GM13976 (cell line): Measurements from ENCODE around the gene SLC25A45.

ENCODE experiments used
- DNase-seq: peaks from one replicate; pipeline ENCODE4 v3.0.0; 2012; ENCODE audit warnings: low spot score
- in situ Hi-C: fragments of 300-500 bp; cut with MboI; formaldehyde crosslinking; loops from one replicate; pipeline ENCODE4 v1.12.0; 2022; ENCODE audit warnings: low sequenced_read_pairs, mixed read lengths, inconsistent platforms; ENCODE audit not compliant: unreplicated experiment
- TF ChIP-seq, protein P1 (sequence below): IDR thresholded peaks from 2 replicates; pipeline ENCODE4 v1.5.1; 2012; ENCODE audit warnings: borderline replicate concordance, mild to moderate bottlenecking; ENCODE audit not compliant: insufficient read depth; ENCODE audit errors: extremely low read depth, missing control alignments, control extremely low read depth

SLC25A45 gene

DNA sequence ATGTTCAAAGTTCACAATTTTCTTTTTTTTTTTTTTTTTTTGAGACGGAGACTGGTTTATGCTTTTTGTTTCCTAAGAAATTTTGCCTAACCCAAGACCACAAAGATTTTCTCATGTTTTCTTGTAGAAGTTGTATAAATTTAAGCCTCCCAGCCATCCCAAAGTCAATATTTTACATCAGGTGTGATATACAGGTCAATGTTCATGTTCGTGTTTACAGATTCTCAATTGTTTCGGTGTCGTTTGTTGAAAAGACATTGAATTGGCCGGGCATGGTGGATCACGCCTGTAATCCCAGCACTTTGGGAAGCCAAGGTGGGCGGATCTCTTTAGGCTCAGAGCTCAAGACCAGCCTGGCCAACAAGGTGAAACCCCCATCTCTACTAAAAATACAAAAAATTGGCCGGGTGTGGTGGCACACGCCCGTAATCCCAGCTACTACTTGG, 19.4 kb upstream of the SLC25A45 start:
- in situ Hi-C loops = no loop called here
- no peak for DNase-seq

DNA sequence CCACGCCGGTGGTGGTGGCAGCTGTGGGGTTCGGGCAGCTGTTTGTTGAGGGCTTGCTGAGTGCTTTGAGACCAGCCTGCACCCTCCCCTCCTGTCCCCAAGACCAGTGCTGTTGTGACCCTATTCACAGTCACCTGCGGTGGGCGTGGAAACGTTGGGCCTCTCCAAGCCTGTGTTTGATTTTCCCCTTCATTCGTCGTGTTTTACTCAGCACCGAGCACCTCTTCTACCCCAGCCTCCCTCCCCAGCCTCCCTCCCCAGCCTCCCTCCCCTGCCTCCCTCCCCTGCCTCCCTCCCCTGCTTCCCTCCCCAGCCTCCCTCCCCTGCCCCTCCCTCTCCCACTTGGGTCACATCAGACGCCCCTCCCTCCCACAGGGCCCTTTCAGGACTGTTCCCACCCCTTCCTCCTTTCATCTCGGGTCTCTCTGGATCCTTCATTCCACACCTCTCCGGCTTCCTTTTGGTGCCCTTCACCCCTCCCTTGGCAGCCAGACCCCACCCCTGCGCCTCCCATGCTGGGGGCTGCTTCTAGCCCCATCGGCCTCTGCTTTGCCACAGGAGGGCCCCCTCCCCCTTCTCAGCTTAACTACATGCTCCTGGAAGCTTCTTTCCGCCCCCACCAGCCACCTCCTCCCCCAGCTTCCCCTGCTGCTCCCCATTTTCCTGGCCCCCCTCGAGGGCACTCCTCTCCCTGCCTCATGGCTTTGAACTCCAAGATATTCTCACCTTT, 18.8 kb upstream of the SLC25A45 start:
- no peak for DNase-seq
- in situ Hi-C loops = no loop called here
- TF ChIP-seq, protein P1, sequence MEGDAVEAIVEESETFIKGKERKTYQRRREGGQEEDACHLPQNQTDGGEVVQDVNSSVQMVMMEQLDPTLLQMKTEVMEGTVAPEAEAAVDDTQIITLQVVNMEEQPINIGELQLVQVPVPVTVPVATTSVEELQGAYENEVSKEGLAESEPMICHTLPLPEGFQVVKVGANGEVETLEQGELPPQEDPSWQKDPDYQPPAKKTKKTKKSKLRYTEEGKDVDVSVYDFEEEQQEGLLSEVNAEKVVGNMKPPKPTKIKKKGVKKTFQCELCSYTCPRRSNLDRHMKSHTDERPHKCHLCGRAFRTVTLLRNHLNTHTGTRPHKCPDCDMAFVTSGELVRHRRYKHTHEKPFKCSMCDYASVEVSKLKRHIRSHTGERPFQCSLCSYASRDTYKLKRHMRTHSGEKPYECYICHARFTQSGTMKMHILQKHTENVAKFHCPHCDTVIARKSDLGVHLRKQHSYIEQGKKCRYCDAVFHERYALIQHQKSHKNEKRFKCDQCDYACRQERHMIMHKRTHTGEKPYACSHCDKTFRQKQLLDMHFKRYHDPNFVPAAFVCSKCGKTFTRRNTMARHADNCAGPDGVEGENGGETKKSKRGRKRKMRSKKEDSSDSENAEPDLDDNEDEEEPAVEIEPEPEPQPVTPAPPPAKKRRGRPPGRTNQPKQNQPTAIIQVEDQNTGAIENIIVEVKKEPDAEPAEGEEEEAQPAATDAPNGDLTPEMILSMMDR = no peak

More for the DNA sequence above, 19.4 kb upstream of the SLC25A45 start:
- TF ChIP-seq, protein P1 = no peak

DNA sequence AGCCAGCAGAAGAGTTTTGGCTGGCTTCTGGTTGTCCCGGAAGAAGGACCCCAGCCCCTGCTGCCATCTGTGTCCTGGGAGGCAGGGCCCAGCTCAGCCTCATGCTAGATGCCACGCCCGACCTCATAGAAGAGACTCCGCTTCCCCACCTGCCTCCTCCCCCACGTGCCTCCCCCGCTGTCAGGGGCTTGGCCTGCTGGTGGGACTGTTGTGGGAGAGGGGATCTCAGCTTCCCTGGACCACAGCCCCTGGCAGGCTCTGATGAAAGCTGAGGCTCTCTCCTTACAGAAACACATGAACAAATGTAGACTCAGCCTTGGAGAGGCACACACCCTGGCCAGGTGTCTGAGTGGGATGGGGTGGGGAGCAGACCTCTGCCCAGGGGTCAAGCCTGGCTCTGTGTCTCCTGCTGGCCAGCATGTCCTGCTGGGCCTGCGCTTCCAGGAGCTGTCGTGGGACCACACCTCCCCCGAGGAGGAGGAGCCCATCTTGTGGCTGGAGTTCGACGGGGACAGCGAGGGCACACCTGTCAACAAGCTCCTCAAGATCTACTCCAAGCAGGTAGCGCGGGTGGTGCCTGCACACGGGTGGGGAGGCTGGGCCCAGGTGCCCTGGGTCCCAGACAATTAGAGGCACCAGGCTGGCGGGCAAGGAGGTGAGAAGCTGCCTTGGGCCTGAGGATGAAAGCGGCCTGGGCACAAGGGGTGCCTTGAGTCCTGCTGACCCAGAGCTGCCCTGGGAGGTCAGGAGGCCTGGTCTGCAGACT, 18.0 kb upstream of the SLC25A45 start:
- TF ChIP-seq, protein P1 = no peak
- in situ Hi-C loops = no loop called here
- DNase-seq = no peak

DNA sequence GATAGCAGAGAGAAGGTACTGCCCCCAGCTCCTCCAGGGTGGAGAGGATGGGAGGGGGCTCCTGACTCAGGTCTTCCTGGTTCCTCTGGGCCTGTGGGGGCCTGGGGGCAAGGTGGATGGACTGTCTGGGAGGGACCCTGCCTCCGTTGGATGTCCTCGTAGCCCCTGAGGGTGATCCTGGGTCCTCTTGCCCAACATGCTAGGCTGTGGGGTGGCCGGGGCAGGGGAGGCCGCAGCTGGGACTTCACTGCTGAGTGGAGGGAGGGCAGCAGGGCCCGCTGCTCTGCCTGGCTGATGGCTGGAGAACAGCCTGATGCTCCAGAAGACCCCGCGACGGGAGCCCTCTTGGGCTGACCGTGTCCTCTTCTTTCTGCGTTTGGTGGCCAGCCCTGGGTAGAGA, 17.4 kb upstream of the SLC25A45 start:
- TF ChIP-seq, protein P1 = no peak
- DNase-seq = no peak
- in situ Hi-C loops = no loop called here

DNA sequence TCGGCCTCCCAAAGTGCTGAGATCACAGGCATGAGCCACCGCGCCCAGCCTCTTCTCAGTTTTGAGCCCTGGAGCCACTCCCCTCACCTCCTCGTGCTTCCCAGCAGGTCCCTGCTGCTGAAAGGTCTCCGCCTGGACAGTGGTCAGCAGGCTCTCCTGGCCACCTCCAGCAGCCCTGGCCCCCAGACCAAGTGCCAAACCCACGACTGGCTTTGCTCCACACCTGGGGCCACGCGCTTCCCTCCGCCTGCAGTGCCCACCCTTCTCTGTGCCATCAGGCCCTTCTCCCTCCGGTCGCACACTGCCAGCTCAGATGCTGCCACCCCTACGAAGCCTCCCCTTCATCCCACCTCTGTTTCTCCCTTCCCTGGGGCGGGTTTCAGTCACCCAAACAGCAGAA, 16.8 kb upstream of the SLC25A45 start:
- in situ Hi-C loops = no loop called here
- no peak for DNase-seq
- TF ChIP-seq, protein P1 = no peak

DNA sequence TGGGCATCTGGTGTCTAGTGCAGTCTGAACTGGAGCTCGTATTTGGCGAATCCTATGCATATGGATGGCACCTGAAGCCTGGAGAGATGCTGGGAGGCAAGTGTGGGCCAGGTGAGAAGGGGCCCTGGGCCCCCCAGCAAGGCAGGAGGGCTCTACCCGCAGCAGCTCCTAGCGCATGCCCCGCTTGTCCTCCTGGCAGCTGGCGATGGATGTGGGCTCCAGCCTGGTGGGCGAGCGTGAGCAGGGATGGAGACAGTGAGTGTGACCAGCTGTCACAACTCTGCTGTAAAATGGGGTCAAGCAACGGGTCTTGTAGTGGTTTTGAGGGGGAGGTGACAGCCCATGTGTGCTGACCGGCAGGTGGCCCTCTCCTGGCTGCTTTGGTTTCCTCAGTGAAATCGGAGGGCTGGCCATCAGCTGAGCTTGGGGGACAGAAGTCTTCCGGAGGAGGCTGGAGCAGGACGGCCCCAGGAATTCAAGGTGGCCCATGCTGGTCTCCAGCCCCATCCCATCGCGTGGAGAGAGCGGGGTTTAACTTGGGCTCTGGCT, 16.0 kb upstream of the SLC25A45 start:
- no peak for DNase-seq
- in situ Hi-C loops = no loop called here

More for the DNA sequence above, 16.0 kb upstream of the SLC25A45 start:
- TF ChIP-seq, protein P1 = no peak
